Memory B cell (primary cell): ENCODE data around the gene DOCK1.

Experiments used
- ATAC-seq: fragments of 150-1000 bp; cut with Tn5 transposase; 2 replicates; pipeline ENCODE4 v1.10.0; 2021; ENCODE audit warnings: low read depth, mild to moderate bottlenecking, moderate library complexity
- DNase-seq, 2 donors: peaks; one replicate each; pipeline ENCODE4 v3.0.0; 2022; ENCODE audit warnings: low spot score in 2 of 2
- H3K27ac Mint-ChIP-seq: one replicate; pipeline ENCODE4 v1.8.0; 2022; ENCODE audit warnings: mild to moderate bottlenecking, moderate library complexity, mixed read lengths
- H3K27me3 Mint-ChIP-seq: one replicate; pipeline ENCODE4 v1.8.0; 2022; ENCODE audit warnings: mixed read lengths
- H3K36me3 Mint-ChIP-seq: one replicate; pipeline ENCODE4 v1.8.0; 2022; ENCODE audit warnings: mild to moderate bottlenecking, mixed read lengths
- H3K4me1 Mint-ChIP-seq: one replicate; pipeline ENCODE4 v1.8.0; 2022; ENCODE audit warnings: mixed read lengths
- H3K4me3 Mint-ChIP-seq: one replicate; pipeline ENCODE4 v1.8.0; 2022; ENCODE audit warnings: mild to moderate bottlenecking, moderate library complexity, mixed read lengths
- H3K9me3 Mint-ChIP-seq: one replicate; pipeline ENCODE4 v1.8.0; 2022; ENCODE audit warnings: mixed read lengths

Gene DOCK1

GRCh38 chr10:127227027-127227426 is 321.8 kb downstream of the DOCK1 start:
- no peak overlapping the region for H3K4me3 Mint-ChIP-seq
- no peaks in the 10 kb centered on the region for H3K36me3 Mint-ChIP-seq
- H3K9me3 Mint-ChIP-seq: peaks cover 3% of the 10 kb centered on the region
- no peaks in the 10 kb centered on the region for H3K4me1 Mint-ChIP-seq
- no peak overlapping the region for H3K27ac Mint-ChIP-seq
- DNase-seq (no peak), ATAC-seq (no peak)
- H3K27me3 Mint-ChIP-seq: no peaks in the 10 kb centered on the region

- no peaks in the 10 kb centered on the region for H3K36me3 Mint-ChIP-seq
- H3K9me3 Mint-ChIP-seq: peaks cover 3% of the 10 kb centered on the region
- no peaks in the 10 kb centered on the region for H3K27me3 Mint-ChIP-seq
- H3K4me1 Mint-ChIP-seq: no peaks in the 10 kb centered on the region
- no peak overlapping the region for H3K27ac Mint-ChIP-seq
- ATAC-seq: no peak
- H3K4me3 Mint-ChIP-seq: no peak overlapping the region
- DNase-seq: no peak
These were observed 322.4 kb downstream of the DOCK1 start for GRCh38 chr10:127227663-127228062.

GRCh38 chr10:127228195-127228787 is 323.1 kb downstream of the DOCK1 start:
- no peak overlapping the region for H3K27ac Mint-ChIP-seq
- DNase-seq: no peak
- H3K36me3 Mint-ChIP-seq: no peaks in the 10 kb centered on the region
- ATAC-seq: no peak
- H3K9me3 Mint-ChIP-seq: peaks cover 3% of the 10 kb centered on the region
- H3K27me3 Mint-ChIP-seq: no peaks in the 10 kb centered on the region
- H3K4me1 Mint-ChIP-seq: no peaks in the 10 kb centered on the region
- no peak overlapping the region for H3K4me3 Mint-ChIP-seq

- DNase-seq: no peak
- Mint-ChIP-seq H3K9me3 (peaks cover 3% of the 10 kb centered on the region), H3K27ac (no peak overlapping the region), H3K36me3 (no peaks in the 10 kb centered on the region), H3K4me1 (no peaks in the 10 kb centered on the region), H3K4me3 (no peak overlapping the region), H3K27me3 (no peaks in the 10 kb centered on the region)
- no peak for ATAC-seq
These were observed 329.1 kb downstream of the DOCK1 start for GRCh38 chr10:127234306-127234800.

- Mint-ChIP-seq H3K4me3 (no peak overlapping the region), H3K27ac (no peak overlapping the region), H3K27me3 (no peaks in the 10 kb centered on the region), H3K4me1 (no peaks in the 10 kb centered on the region), H3K36me3 (no peaks in the 10 kb centered on the region), H3K9me3 (peaks cover 4% of the 10 kb centered on the region)
- ATAC-seq (no peak), DNase-seq (no peak)
These were observed 331.0 kb downstream of the DOCK1 start for GRCh38 chr10:127236266-127236665.

- no peaks in the 10 kb centered on the region for H3K27me3 Mint-ChIP-seq
- ATAC-seq: no peak
- peaks cover 1% of the 10 kb centered on the region for H3K9me3 Mint-ChIP-seq
These were observed 337.7 kb downstream of the DOCK1 start for GRCh38 chr10:127242914-127243313.

GRCh38 chr10:127243490-127244272 is 338.5 kb downstream of the DOCK1 start:
- Mint-ChIP-seq H3K36me3 (no peaks in the 10 kb centered on the region), H3K4me1 (no peaks in the 10 kb centered on the region), H3K27ac (no peak overlapping the region), H3K27me3 (no peaks in the 10 kb centered on the region), H3K4me3 (no peak overlapping the region), H3K9me3 (peaks cover 1% of the 10 kb centered on the region)
- no peak for DNase-seq
- ATAC-seq: no peak

More at GRCh38 chr10:127242914-127243313, 337.7 kb downstream of the DOCK1 start:
- H3K27ac Mint-ChIP-seq: no peak overlapping the region
- H3K4me1 Mint-ChIP-seq: no peaks in the 10 kb centered on the region
- no peaks in the 10 kb centered on the region for H3K36me3 Mint-ChIP-seq
- H3K4me3 Mint-ChIP-seq: no peak overlapping the region
- no peak for DNase-seq

GRCh38 chr10:127245456-127245855 is 340.2 kb downstream of the DOCK1 start:
- Mint-ChIP-seq H3K4me3 (no peak overlapping the region), H3K4me1 (no peaks in the 10 kb centered on the region), H3K9me3 (peaks cover 1% of the 10 kb centered on the region), H3K27me3 (no peaks in the 10 kb centered on the region), H3K27ac (no peak overlapping the region), H3K36me3 (no peaks in the 10 kb centered on the region)
- DNase-seq (no peak), ATAC-seq (no peak)

GRCh38 chr10:127250031-127250430 is 344.8 kb downstream of the DOCK1 start:
- ATAC-seq (no peak), DNase-seq (no peak)
- H3K36me3 Mint-ChIP-seq: no peaks in the 10 kb centered on the region
- H3K27me3 Mint-ChIP-seq: no peaks in the 10 kb centered on the region
- H3K9me3 Mint-ChIP-seq: no peaks in the 10 kb centered on the region
- H3K27ac Mint-ChIP-seq: no peak overlapping the region
- H3K4me3 Mint-ChIP-seq: no peak overlapping the region
- H3K4me1 Mint-ChIP-seq: no peaks in the 10 kb centered on the region

GRCh38 chr10:127252818-127253217 is 347.6 kb downstream of the DOCK1 start:
- H3K27ac Mint-ChIP-seq: no peak overlapping the region
- H3K36me3 Mint-ChIP-seq: no peaks in the 10 kb centered on the region
- no peak overlapping the region for H3K4me3 Mint-ChIP-seq
- no peaks in the 10 kb centered on the region for H3K9me3 Mint-ChIP-seq
- H3K27me3 Mint-ChIP-seq: no peaks in the 10 kb centered on the region
- no peaks in the 10 kb centered on the region for H3K4me1 Mint-ChIP-seq
- ATAC-seq (no peak), DNase-seq (no peak)

GRCh38 chr10:127254276-127254675 is 349.0 kb downstream of the DOCK1 start:
- ATAC-seq (no peak), DNase-seq (no peak)
- Mint-ChIP-seq H3K4me3 (no peak overlapping the region), H3K27ac (no peak overlapping the region), H3K36me3 (no peaks in the 10 kb centered on the region), H3K4me1 (no peaks in the 10 kb centered on the region), H3K9me3 (no peaks in the 10 kb centered on the region), H3K27me3 (no peaks in the 10 kb centered on the region)

- Mint-ChIP-seq H3K27ac (no peak overlapping the region), H3K4me1 (no peaks in the 10 kb centered on the region), H3K4me3 (no peak overlapping the region), H3K27me3 (no peaks in the 10 kb centered on the region), H3K9me3 (peaks cover 3% of the 10 kb centered on the region), H3K36me3 (no peaks in the 10 kb centered on the region)
- DNase-seq (no peak), ATAC-seq (no peak)
These were observed 352.2 kb downstream of the DOCK1 start for GRCh38 chr10:127257395-127257794.

GRCh38 chr10:127259347-127259746 is 354.1 kb downstream of the DOCK1 start:
- Mint-ChIP-seq H3K36me3 (no peaks in the 10 kb centered on the region), H3K27ac (no peak overlapping the region), H3K27me3 (no peaks in the 10 kb centered on the region), H3K9me3 (peaks cover 3% of the 10 kb centered on the region), H3K4me3 (no peak overlapping the region), H3K4me1 (no peaks in the 10 kb centered on the region)
- no peak for ATAC-seq
- DNase-seq: no peak

- DNase-seq (no peak), ATAC-seq (no peak)
- Mint-ChIP-seq H3K9me3 (peaks cover 3% of the 10 kb centered on the region), H3K27ac (no peak overlapping the region), H3K4me1 (no peaks in the 10 kb centered on the region), H3K36me3 (no peaks in the 10 kb centered on the region), H3K27me3 (no peaks in the 10 kb centered on the region), H3K4me3 (no peak overlapping the region)
These were observed 357.4 kb downstream of the DOCK1 start for GRCh38 chr10:127262606-127263005.

GRCh38 chr10:127265288-127265687 is 360.1 kb downstream of the DOCK1 start:
- H3K27ac Mint-ChIP-seq: no peak overlapping the region
- no peak overlapping the region for H3K4me3 Mint-ChIP-seq
- DNase-seq (no peak), ATAC-seq (no peak)
- H3K36me3 Mint-ChIP-seq: no peaks in the 10 kb centered on the region
- peaks cover 3% of the 10 kb centered on the region for H3K9me3 Mint-ChIP-seq
- H3K27me3 Mint-ChIP-seq: no peaks in the 10 kb centered on the region
- H3K4me1 Mint-ChIP-seq: no peaks in the 10 kb centered on the region
